Thoracic aorta (tissue), 2 donors: ENCODE measurements around the gene VBP1. TPM values are rescaled to one million over a fixed set of nuclear protein-coding genes. Genes with fewer than 3 reads are reported as not detected.
"Not testable (repeated sequence)": the region's sequence is repeated elsewhere in the genome, so short reads cannot be mapped to it uniquely, and the experiment has no call there.

Experiments used
- ATAC-seq: fragments of 150-250 bp; one replicate; pipeline ENCODE4 v1.8.0; 2017; ENCODE audit warnings: low read depth; ENCODE audit not compliant: insufficient number of reproducible peaks, low FRiP score
- DNase-seq: peaks from one replicate; pipeline ENCODE4 v3.0.0-alpha.2; 2020; ENCODE audit warnings: low spot score
- H3K27ac ChIP-seq, 2 donors: fragments of 200-600 bp; sonication (generic); 1 replicate in 1 of 2; 2 replicates in 1 of 2; pipeline ENCODE4 v1.5.1; 2016; ENCODE audit warnings: mild to moderate bottlenecking in 2 of 2, moderate library complexity in 2 of 2
- H3K27me3 ChIP-seq: fragments of 200-600 bp; sonication (generic); replicated peaks from 2 replicates; pipeline ENCODE4 v1.6.0; 2016; ENCODE audit warnings: mild to moderate bottlenecking; ENCODE audit not compliant: insufficient read depth
- H3K36me3 ChIP-seq: fragments of 200-600 bp; sonication (generic); one replicate; pipeline ENCODE4 v1.5.1; 2016
- H3K4me1 ChIP-seq, 2 donors: fragments of 200-600 bp; sonication (generic); 1 replicate in 1 of 2; 2 replicates in 1 of 2; pipeline versions ENCODE4 v1.5.1 to v1.6.0; 2016; ENCODE audit warnings: low read depth in 2 of 2, mild to moderate bottlenecking in 1 of 2; ENCODE audit not compliant: control insufficient read depth in 1 of 2
- H3K4me3 ChIP-seq: fragments of 200-600 bp; sonication (generic); 2 replicates; pipeline ENCODE4 v1.5.1; 2016; ENCODE audit warnings: mild to moderate bottlenecking
- H3K9me3 ChIP-seq: fragments of 200-600 bp; sonication (generic); 2 replicates; pipeline ENCODE4 v1.5.1; 2016
- total RNA-seq, 2 donors: library from RNA; depleted of rRNA; stranded (reverse); fragments of >200 nt; gene quantifications; one replicate each; pipeline versions ENCODE4 v1.1.0 to v1.2.3, GENCODE V29; 2016
- TF ChIP-seq, protein P1 (sequence below): fragments of 200-600 bp; sonication (generic); IDR thresholded peaks from one replicate; pipeline ENCODE4 v1.5.1; 2019; ENCODE audit warnings: antibody characterized with exemption

VBP1 gene
- total RNA-seq, 2 donors from 2014 or later = 15.0 to 25.9 TPM

DNA sequence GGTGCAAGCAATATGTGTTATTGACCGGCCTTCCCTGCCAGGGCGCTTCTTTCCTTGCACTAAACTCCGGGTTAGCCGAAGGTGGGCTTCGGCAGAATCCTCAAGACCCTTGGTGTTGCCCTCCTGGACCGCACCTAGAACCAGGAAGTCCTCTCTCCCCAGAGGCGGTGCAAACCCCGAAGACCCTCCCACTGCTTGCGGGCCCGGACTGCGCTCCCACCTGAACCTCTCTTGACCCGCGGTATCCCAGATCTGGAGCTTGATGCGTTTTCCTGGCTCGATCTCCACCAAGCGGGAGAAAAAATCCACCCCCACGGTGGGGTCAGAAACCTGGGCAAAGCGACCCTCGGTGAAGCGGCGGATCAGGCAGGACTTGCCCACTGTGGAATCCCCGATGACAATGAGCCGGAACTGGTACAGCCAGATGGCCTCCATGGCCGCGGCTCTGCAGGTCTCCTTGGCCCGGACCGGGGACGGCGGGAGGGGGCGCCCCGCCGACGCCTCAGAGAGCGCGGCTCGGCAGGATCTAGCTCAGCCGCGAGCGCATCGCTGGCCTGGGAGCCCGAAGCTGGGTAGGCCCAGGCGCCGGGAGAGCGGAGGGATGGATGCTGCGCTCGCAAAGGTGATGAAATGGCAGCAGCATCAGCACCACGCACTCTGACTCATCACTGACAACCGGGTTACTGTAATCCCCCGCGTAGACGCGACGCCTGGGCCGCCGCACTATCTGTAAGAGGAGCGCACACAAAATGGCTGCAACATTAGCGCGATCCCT, 47.8 kb downstream of the VBP1 start, which contains the start of gene RAB39B:
RAB39B (minus strand) TSS at position 638 of the 775 bp plus-strand sequence; CDS start at position 435, 203 bp downstream.
- Histone ChIP-seq H3K9me3 (no peaks in the 10 kb centered on the region), H3K27me3 (no peaks in the 10 kb centered on the region), H3K36me3 (no peaks in the 10 kb centered on the region), H3K4me1 (no peaks in the 10 kb centered on the region), H3K27ac (no peak within 1 kb of the TSS), H3K4me3 (peak within 1 kb of the TSS; percentile 71)
- TF ChIP-seq, protein P1, sequence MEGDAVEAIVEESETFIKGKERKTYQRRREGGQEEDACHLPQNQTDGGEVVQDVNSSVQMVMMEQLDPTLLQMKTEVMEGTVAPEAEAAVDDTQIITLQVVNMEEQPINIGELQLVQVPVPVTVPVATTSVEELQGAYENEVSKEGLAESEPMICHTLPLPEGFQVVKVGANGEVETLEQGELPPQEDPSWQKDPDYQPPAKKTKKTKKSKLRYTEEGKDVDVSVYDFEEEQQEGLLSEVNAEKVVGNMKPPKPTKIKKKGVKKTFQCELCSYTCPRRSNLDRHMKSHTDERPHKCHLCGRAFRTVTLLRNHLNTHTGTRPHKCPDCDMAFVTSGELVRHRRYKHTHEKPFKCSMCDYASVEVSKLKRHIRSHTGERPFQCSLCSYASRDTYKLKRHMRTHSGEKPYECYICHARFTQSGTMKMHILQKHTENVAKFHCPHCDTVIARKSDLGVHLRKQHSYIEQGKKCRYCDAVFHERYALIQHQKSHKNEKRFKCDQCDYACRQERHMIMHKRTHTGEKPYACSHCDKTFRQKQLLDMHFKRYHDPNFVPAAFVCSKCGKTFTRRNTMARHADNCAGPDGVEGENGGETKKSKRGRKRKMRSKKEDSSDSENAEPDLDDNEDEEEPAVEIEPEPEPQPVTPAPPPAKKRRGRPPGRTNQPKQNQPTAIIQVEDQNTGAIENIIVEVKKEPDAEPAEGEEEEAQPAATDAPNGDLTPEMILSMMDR = no peak
- peak; percentile 10 for DNase-seq
- ATAC-seq = no peak

DNA sequence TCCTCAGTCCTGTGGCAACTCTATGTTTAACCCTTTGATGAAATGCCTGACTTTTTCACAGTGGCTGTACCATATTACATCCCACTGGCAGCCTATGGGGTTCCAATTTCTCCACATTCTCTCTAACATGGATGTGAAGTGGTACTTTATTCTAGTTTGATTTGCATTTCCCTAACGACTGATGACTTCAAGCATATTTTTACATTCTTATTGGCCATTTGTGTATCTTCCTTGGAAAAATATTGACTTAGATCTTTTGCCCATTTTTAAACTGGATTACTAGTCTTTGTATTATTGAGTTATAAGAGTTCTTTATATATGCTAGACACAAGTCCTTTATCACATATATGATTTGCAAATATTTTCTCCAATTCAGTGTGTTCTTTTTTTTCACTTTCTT, 50.2 kb downstream of the VBP1 start:
- no peaks in the 10 kb centered on the region for H3K9me3 ChIP-seq
- H3K36me3 ChIP-seq = no peaks in the 10 kb centered on the region
- DNase-seq (no peak), ATAC-seq (no peak)
- TF ChIP-seq, protein P1 = no peak
- H3K4me3 ChIP-seq = no peak overlapping the region
- H3K27ac ChIP-seq = no peak overlapping the region
- H3K4me1 ChIP-seq = no peaks in the 10 kb centered on the region
- H3K27me3 ChIP-seq = no peaks in the 10 kb centered on the region

DNA sequence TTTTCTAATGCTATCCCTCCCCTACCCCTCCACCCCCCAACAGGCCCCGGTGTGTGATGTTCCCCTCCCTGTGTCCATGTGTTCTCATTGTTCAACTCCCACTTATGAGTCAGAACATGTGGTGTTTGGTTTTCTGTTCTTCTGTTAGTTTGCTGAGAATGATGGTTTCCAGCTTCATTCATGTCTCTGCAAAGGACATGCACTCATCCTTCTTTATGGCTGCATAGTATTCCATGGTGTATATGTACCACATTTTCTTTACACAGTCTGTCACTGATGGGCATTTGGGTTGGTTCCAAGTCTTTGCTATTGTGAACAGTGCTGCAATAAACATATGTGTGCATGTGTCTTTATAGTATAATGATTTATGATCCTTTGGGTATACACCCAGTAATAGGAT, 51.7 kb downstream of the VBP1 start:
- not testable (repeated sequence) for H3K27me3 ChIP-seq, H3K4me3 ChIP-seq, DNase-seq, ATAC-seq, H3K9me3 ChIP-seq, H3K27ac ChIP-seq, H3K36me3 ChIP-seq, H3K4me1 ChIP-seq

DNA sequence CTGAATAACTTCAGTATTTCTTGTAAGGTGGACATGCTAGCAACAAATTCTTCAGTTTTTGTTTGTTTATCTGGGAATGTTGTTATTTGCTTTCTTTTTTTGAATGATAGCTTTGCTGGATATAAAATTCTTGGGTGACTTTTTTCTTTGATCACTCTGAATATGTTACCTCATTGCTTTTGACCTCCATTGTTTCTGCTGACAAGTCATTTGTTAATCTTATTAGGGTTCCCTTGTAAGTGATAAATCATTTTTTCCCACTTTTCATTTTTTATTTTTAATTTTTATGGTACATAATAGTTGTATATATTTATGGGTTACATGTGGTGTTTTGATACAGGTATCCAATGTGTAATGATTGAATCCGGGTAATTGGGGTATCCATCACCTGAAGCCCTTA, 54.7 kb downstream of the VBP1 start:
- no peak for ATAC-seq
- H3K4me3 ChIP-seq = no peak overlapping the region
- TF ChIP-seq, protein P1 = no peak
- H3K27ac ChIP-seq = no peak overlapping the region
- H3K9me3 ChIP-seq = no peaks in the 10 kb centered on the region
- no peaks in the 10 kb centered on the region for H3K36me3 ChIP-seq
- H3K27me3 ChIP-seq = no peaks in the 10 kb centered on the region
- no peaks in the 10 kb centered on the region for H3K4me1 ChIP-seq
- DNase-seq = no peak

DNA sequence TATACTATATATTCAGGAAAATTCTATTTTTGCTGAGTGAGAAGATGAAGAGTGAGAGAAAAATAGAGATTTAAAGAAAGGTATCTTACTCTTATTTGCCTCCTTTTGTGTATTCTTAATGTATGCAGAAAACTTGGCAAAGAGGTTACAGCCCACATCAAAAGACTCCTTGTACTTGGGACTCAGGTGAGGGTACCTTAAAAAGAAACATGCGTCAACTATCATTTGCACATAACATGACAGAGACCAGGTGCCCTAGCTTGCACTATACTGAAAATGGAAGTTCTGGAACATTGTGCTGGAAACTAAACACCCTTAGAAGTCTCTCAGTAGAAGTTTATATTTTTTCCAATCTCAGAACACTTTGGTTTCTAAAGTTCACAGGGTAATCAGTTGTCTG, 63.6 kb downstream of the VBP1 start:
- TF ChIP-seq, protein P1 = no peak
- Histone ChIP-seq H3K36me3 (no peaks in the 10 kb centered on the region), H3K4me1 (no peaks in the 10 kb centered on the region), H3K9me3 (no peaks in the 10 kb centered on the region), H3K27me3 (no peaks in the 10 kb centered on the region), H3K27ac (no peak overlapping the region), H3K4me3 (no peak overlapping the region)
- DNase-seq (no peak), ATAC-seq (no peak)

Other genes with a start within 250 kb of the VBP1 start
- gene F8, start 193.7 kb upstream of the VBP1 start, total RNA-seq = 10 to 100 TPM in 1 of 2 donors, 1 to 10 TPM in 1; 7.7 to 18.1 TPM
- 10 to 100 TPM; 43.7 to 51.8 TPM for gene FUNDC2, start 189.6 kb upstream of the VBP1 start, total RNA-seq
- gene CMC4, start 145.3 kb upstream of the VBP1 start, total RNA-seq = 10 to 100 TPM; 11.9 to 32.5 TPM
- gene MTCP1, start 145.3 kb upstream of the VBP1 start, total RNA-seq = 10 to 100 TPM in 1 of 2 donors, 1 to 10 TPM in 1; 7.4 to 17.8 TPM
- gene BRCC3, start 145.0 kb upstream of the VBP1 start, total RNA-seq = 10 to 100 TPM in 1 of 2 donors, 1 to 10 TPM in 1; 6.2 to 14.2 TPM
- under 1 TPM; 0.14 to 0.78 TPM for gene RAB39B, start 48.0 kb downstream of the VBP1 start, total RNA-seq
- gene CLIC2, start 118.2 kb downstream of the VBP1 start, total RNA-seq = 10 to 100 TPM in 1 of 2 donors, 1 to 10 TPM in 1; 8.3 to 18.7 TPM
- gene F8A2, start 165.6 kb downstream of the VBP1 start, total RNA-seq = 1 to 10 TPM in 1 of 2 donors, not detected in 1; 8.7 TPM
- gene F8A3, start 242.2 kb downstream of the VBP1 start, total RNA-seq = 10 to 100 TPM; 13.5 to 34.4 TPM